ENCODE results near the gene SERGEF. TPM values are rescaled to one million over a fixed set of nuclear protein-coding genes. Genes with fewer than 3 reads are reported as not detected.

Gene SERGEF
- total RNA-seq, 4 donors from 2014 or later, result 17.1 to 39.3 (median 33.1) TPM

DNA sequence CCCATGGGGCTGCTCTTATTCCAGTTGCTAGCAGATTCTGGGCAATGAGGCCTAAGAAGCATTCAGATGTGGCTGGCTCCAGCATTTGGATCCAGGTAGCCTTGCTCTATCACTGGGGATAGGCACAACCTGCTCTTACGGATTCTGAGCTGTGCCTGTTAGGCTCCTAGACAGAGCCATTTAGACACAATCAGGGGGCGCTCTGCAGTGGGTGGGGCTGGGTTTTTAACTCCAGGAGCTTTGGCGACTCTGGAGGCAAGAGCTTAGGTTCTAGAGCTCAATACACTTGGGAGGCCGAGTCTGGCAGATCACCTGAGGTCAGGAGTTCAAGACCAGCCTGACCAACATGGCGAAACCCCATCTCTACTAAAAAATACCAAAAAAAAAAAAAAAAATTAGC lies 246.3 kb downstream of the SERGEF start:
- no peak overlapping the region for H3K4me3 ChIP-seq (ENCODE audit: low read depth, poor library complexity, severe bottlenecking)
- no peak for DNase-seq (ENCODE audit: low spot score in 2 of 2)
- TF ChIP-seq POLR2A (IDR thresholded peaks at IDR 0.05), result no peak
- TF ChIP-seq, protein P1, sequence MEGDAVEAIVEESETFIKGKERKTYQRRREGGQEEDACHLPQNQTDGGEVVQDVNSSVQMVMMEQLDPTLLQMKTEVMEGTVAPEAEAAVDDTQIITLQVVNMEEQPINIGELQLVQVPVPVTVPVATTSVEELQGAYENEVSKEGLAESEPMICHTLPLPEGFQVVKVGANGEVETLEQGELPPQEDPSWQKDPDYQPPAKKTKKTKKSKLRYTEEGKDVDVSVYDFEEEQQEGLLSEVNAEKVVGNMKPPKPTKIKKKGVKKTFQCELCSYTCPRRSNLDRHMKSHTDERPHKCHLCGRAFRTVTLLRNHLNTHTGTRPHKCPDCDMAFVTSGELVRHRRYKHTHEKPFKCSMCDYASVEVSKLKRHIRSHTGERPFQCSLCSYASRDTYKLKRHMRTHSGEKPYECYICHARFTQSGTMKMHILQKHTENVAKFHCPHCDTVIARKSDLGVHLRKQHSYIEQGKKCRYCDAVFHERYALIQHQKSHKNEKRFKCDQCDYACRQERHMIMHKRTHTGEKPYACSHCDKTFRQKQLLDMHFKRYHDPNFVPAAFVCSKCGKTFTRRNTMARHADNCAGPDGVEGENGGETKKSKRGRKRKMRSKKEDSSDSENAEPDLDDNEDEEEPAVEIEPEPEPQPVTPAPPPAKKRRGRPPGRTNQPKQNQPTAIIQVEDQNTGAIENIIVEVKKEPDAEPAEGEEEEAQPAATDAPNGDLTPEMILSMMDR (IDR thresholded peaks at IDR 0.05), result no peak
- intact Hi-C loops (cut with DNase I; ENCODE audit: low total_unique reads), result loop anchor here (10.0 kb wide), 1 partner anchor 208 kb away; no protein-coding TSS in a partner anchor
- whole genome bisulfite sequencing, 2 donors, result 75 to 77% methylated on average over 5 of the region's 5 CpGs

DNA sequence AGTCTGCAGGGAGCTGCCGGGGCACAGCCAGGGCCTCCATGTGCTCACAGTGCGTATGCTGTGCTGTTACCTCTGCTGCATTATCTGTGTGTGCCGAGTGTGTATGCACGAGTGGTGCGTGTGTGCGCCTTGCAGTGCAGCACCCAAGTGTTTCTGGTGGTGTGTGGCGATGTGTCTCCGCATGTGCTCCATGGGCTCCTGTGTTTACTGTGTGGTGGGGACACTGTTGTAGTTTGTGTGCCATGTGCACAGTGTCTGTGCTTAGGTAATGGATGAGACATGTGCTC lies 246.8 kb downstream of the SERGEF start:
- no peak for TF ChIP-seq POLR2A (IDR thresholded peaks at IDR 0.05)
- TF ChIP-seq, protein P1 (IDR thresholded peaks at IDR 0.05), result no peak
- intact Hi-C loops (cut with DNase I; ENCODE audit: low total_unique reads), result loop anchor here (10.0 kb wide), 1 partner anchor 209 kb away; no protein-coding TSS in a partner anchor
- 90 to 93% methylated on average over 8 of the region's 8 CpGs for whole genome bisulfite sequencing, 2 donors
- DNase-seq (ENCODE audit: low spot score in 2 of 2), result no peak
- no peak overlapping the region for H3K4me3 ChIP-seq (ENCODE audit: low read depth, poor library complexity, severe bottlenecking)

DNA sequence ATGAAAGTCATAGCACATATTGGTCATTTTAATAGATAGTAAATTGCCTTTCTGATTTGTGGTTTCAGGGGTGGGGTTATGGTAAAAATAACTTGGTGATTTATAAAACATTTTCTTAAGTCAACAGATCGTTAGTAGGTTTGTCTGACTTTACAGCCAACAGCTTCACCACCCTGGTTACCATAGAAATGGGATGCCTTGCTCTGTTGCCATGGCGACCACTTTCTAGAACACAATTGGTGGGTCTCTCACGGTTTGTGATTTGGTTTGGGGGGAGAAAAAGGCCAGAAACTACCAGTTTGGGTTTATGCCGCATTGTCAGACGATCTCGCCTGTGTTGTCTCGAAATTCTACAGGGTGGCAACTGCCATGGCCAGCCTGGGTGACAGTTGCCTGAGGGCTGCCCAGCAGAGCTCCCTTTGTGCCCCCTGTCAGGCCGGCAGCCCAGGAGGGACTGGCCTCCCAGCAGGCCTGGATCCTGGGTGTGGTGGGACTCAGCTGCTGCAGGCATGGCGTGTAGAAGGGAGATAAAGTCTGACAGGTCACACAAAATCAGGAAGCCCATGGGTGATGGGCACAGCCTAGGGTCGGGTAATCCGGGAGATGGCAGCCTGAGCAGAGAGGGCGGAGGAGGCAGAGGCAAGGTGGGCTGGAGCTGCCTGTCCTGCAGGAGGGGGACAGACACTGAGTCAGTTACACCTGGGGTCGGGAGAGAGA lies 247.3 kb downstream of the SERGEF start:
- WGBS, 2 donors, result 77 to 80% methylated on average over 13 of the region's 13 CpGs
- no peak overlapping the region for H3K4me3 ChIP-seq (ENCODE audit: low read depth, poor library complexity, severe bottlenecking)
- intact Hi-C loops (cut with DNase I; ENCODE audit: low total_unique reads), result loop anchor here (10.0 kb wide), 1 partner anchor 209 kb away; no protein-coding TSS in a partner anchor
- TF ChIP-seq POLR2A (IDR thresholded peaks at IDR 0.05), result no peak
- TF ChIP-seq, protein P1 (IDR thresholded peaks at IDR 0.05), result no peak
- DNase-seq (ENCODE audit: low spot score in 2 of 2), result no peak

DNA sequence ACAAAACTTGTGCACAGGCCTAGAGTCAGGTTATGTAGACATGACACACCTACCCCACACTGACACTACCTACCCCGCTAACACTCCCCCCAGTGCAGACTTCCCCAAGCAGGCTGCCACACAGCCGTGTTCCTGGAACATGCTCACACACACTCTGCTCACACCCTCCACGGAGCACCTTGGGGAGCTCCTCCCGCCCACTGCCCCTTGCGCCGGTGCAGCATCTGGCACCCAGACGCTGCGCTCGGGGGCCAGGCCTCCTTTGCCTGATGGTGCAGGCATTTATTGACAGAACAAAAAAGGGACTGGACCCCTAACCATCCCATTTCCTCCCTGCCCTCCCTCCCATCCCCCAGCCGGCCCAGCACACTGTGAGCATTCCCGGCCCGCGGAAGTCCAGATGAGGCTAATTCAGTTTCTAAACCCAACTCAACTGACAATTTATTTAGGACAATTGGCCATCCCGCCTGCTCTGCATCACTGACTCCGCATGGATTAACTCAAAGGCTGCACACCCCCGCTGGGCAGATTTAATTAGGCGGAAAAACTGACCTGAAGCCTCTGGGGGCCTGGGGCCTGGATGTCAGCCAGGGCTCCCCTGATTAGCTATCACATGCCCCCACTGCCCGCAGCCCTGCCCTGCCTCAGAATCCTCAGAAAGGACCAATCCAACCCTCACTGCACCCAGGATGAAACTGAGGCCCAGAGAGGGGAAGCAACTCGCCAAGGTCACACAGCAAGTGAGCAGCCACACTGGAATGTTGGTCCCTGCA lies 248.2 kb downstream of the SERGEF start:
- no peak overlapping the region for H3K4me3 ChIP-seq (ENCODE audit: low read depth, poor library complexity, severe bottlenecking)
- TF ChIP-seq, protein P1 (IDR thresholded peaks at IDR 0.05), result no peak
- no peak for TF ChIP-seq POLR2A (IDR thresholded peaks at IDR 0.05)
- DNase-seq (ENCODE audit: low spot score in 2 of 2), result no peak
- WGBS, 2 donors, result 65 to 70% methylated on average over 19 of the region's 19 CpGs
- intact Hi-C loops (cut with DNase I; ENCODE audit: low total_unique reads), result loop anchor here (10.0 kb wide), 1 partner anchor 210 kb away; no protein-coding TSS in a partner anchor

DNA sequence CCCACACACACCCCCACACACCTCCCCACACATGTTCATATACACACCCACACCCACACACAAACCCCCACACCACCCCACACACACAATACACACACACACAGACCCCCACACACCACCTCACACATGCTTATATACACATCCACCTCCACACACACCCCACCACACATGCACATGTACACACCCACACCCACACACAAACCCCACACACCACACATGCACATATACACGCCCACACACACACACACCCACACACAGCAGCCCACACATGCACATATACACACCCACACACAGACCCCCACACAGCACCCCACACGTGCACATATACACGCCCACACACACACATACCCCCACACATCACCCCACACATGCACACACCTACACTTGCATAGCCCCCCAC lies 249.1 kb downstream of the SERGEF start:
- TF ChIP-seq, protein P1 (IDR thresholded peaks at IDR 0.05), result no peak
- no peak for TF ChIP-seq POLR2A (IDR thresholded peaks at IDR 0.05)
- H3K4me3 ChIP-seq (ENCODE audit: low read depth, poor library complexity, severe bottlenecking), result no peak overlapping the region
- no peak for DNase-seq (ENCODE audit: low spot score in 2 of 2)
- intact Hi-C loops (cut with DNase I; ENCODE audit: low total_unique reads), result loop anchor here (10.0 kb wide), 1 partner anchor 211 kb away; no protein-coding TSS in a partner anchor
- WGBS, 2 donors, result 55 to 57% methylated on average over 3 of the region's 3 CpGs
